Inferior parietal cortex (tissue), 1 donor: ENCODE results near the gene MVD.

ENCODE experiments used
- DNase-seq: peaks from one replicate; pipeline ENCODE4 v3.0.0-alpha.2; 2016; ENCODE audit errors: extremely low spot score

The MVD gene

DNA sequence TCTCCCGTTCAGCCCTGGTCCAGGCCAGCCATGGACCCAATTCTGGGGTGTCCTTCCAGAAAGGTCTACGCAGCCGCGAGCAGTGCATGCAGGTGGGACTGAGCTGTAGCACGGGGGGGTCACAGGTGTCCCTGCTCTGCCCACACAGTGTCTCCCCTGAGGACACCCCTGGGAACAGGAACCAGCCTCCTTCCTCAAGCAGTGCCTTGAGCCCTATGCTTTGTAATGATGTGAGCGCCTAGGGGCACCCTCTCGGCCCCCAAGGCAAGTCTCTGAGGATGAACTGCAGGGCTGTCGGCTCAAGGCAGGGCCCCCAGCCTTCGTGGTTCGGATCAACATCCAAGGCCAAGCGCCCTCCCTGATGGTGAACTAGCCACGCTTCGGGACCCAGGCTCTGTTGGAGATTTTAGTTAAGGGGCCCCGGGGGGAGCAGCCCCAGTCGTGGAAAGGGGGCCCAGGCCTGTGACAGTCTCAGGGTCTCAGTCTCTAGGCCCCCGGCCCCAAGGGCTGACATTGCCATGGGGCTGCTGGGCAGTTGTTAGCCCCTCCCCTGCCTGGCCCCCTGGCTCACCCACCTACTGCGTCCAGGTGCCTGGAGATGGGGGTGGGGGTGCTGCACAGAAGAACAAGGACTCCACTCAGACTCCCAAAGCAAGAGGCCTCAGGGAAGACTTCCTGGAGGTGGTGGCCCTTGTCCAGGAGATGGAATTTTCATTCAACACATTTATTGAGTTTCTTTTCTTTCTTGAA lies 22.2 kb downstream of the MVD start:
- DNase-seq = no peak

GRCh38 chr16:88640039-88640495 lies 22.8 kb downstream of the MVD start:
- no peak for DNase-seq

GRCh38 chr16:88639231-88640038 lies 23.5 kb downstream of the MVD start:
- DNase-seq = no peak

DNA sequence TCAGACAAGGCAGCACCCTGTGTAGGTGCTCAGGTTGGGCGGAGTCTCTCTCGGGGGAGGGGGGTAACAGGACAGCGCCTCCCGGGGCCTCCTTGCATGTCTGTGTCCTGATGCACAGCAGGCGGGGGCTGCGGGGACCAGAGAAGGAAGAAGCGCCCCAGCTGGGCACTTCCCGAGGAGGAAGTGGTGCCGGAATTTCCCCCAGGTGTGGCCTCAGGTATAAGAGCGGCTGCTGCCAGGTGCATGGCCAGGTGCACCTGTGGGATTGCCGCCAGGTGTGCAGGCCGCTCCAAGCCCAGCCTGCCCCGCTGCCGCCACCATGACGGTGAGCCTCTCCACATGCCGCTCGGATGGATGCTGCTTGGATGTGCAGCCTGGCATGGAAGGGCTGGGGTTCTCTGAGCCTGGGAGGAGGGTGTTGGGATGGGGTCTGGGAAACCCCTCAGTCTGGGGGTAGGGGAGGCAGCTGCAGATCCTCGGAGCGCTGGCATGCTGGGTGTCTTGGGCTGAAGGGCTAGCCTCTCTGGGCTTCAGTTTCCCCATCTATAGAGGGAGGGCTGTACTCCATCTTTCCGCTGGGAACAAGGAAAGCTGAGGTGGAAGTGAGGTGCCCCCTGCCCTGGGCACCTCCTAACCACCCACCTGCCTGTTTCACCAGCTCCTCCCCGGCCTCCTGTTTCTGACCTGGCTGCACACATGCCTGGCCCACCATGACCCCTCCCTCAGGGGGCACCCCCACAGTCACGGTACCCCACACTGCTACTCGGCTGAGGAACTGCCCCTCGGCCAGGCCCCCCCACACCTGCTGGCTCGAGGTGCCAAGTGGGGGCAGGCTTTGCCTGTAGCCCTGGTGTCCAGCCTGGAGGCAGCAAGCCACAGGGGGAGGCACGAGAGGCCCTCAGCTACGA lies 24.3 kb downstream of the MVD start, which contains the start of gene IL17C:
Gene IL17C, plus strand, starts transcription at position 250 of the 908 bp plus-strand sequence. Its CDS starts 70 bp downstream, at position 320.
- DNase-seq = no peak

- DNase-seq = no peak
These were observed 26.2 kb downstream of the MVD start for GRCh38 chr16:88636488-88637265.

- no peak for DNase-seq
These were observed 27.1 kb downstream of the MVD start for GRCh38 chr16:88635671-88636319.

DNA sequence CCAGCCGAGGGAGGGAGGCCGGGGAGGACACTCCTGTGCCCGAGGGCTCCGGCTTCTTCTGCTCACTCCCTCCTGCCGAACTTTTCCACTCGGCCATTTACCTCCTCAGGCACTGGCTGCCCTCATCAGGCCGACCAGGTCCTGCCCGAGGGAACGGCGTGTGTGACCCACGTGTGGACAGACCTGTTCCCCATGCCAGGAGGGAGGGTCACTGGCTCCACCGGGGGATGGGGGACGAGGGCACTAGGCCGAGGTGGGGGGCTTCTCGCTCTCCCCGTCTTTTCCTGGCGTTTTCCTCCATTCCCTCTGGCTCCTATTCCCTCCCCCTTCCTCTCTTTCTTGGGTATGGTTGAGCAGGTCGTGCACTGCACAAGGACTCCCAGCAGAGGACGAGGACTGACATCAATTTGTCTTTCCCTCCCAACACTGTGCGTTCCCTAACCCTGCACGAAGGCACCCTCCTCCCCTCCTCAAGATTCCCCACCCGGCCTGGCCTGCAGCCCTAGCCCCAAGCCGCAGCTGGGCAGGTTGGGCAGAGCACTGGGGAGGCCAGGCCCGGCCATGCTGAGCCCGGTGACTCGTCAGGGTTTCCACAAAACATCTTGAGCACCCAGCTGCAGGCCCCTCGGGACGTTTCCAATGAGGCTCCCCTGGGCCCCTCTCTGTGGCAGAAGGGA lies 27.8 kb downstream of the MVD start:
- no peak for DNase-seq

DNA sequence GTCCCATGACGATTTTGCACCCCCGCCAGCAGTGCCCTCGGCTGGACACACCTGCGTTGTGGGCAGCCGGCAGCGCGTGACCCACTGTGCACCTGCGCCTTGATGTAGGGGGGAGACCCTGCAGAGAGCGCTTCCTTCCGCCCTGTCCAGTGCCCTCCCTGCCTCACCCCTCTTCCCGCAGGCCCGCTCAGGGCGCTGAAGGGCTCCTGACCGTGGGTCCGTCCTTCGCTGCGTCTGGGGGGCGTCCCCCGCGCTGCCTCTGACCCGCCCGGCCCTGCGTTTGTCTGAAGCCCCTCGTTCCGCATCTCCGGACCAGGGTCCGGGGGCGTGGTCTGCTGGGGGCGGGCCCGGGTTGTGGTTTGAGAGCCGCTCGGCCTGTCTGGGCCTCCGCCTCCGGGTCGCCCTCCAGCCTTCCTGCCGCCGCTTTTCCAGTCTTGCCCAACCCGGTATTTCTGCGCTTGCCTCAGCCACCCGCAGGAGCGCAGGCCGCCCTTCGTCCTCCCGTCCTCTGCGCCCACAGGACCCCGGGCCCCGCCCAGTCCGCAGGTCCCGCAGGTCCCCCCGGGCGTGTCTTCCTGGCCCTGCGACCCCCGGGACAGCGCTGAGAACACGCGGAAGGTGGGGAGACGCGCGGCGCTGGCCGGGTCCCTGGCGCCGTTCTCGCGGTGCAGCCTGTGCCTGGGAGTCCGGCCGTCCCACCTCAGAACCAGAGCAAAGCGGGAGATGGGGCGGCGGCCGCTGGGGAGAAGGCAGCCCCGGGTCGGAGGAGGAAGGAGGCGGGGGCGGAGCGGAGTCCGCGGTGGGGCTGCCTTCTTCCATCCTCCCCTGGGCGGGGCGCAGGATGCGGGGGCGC lies 28.5 kb downstream of the MVD start:
- no peak for DNase-seq

DNA sequence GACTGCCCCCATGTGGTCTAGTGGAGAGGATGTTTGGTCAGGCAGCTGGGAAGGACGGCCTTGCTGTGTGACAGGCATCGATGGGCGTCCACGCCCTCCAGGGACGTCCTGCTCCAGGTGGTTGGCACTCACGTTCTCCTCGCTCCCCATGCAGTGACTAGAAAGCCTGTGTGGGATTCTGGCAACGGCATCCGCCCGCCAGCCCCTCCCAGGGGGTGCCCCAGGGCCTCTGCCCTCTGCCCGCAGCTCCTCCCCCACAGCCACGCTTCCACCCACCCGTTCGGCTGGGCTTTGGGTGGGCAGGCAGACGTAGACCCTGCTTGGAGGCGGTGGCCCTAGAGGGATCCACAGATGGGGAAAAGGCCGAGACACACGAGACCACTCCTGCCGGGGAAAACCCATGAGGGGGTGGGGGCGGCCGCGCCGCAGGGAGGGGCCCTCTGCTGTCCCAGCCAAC lies 29.2 kb downstream of the MVD start:
- DNase-seq = no peak

GRCh38 chr16:88632587-88632930 lies 30.3 kb downstream of the MVD start:
- no peak for DNase-seq

- DNase-seq = no peak
These were observed 30.8 kb downstream of the MVD start for GRCh38 chr16:88631920-88632586.

GRCh38 chr16:88631384-88631783 lies 31.5 kb downstream of the MVD start:
- no peak for DNase-seq

DNA sequence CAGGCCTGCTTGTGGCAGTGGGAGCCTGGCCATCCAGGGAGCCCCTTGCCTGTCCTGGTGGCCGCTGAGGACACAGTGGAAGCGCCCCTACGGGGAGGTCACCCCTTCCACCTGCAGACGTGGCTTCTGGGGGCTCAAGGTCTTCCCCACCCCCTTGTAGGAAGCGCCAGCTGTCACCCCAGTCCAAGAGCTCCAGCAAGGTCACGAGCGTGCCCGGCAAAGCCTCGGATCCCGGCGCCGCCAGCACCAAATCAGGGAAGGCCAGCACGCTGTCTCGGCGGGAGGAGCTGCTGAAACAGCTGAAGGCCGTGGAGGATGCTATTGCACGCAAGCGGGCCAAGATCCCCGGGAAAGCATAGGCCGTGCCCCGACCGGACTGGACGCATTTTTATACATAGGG lies 31.9 kb downstream of the MVD start:
- no peak for DNase-seq

GRCh38 chr16:88630433-88630832 lies 32.5 kb downstream of the MVD start:
- no peak for DNase-seq

DNA sequence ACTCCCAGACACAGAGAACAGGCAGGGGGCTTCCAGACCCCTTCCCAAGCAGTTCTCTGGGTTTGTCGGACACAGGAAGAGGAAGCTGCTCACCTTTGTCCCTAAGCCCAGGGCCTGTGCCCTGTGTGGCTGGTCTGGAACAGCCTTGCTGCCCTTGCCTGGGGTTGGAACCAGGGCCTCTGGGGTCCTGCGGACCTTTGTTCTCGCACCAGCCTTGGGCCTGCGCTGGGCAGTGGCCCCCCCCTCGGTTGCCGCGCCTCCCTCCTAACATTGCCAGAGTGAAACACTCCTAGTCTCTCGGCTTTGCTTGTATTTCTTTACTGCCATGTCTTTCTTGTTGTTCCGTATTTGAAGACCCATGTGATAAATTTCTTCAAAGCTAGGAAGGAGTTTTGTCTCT lies 33.1 kb downstream of the MVD start:
- no peak for DNase-seq

- no peak for DNase-seq
These were observed 34.3 kb downstream of the MVD start for GRCh38 chr16:88628512-88628974.

GRCh38 chr16:88627531-88628411 lies 35.1 kb downstream of the MVD start:
- DNase-seq = no peak
